Esophagus muscularis mucosa (tissue), 4 donors: ENCODE results near the gene TRAPPC12. TPM values are rescaled to one million over a fixed set of nuclear protein-coding genes. Genes with fewer than 3 reads are reported as not detected.
"Not testable (repeated sequence)": the region's sequence is repeated elsewhere in the genome, so short reads cannot be mapped to it uniquely, and the experiment has no call there.

Experiments
- DNase-seq: peaks from one replicate; pipeline ENCODE4 v3.0.0-alpha.2; 2017; ENCODE audit errors: extremely low spot score
- H3K27ac ChIP-seq, 4 donors: fragments of 200-600 bp; sonication (generic); replicated peaks in 1 of 4; 1 replicate in 3 of 4; 2 replicates in 1 of 4; pipeline ENCODE4 v1.5.1; 2016 to 2019; ENCODE audit warnings: mild to moderate bottlenecking in 1 of 4
- H3K27me3 ChIP-seq, 4 donors: fragments of 200-600 bp; sonication (generic); one replicate each; pipeline versions ENCODE4 v1.5.1 to v1.6.0; 2016 to 2019
- H3K36me3 ChIP-seq, 4 donors: fragments of 200-600 bp; sonication (generic); one replicate each; pipeline ENCODE4 v1.5.1; 2016 to 2019
- H3K4me1 ChIP-seq, 4 donors: fragments of 200-600 bp; sonication (generic); one replicate each; pipeline ENCODE4 v1.5.1; 2016 to 2019
- H3K4me3 ChIP-seq, 4 donors: fragments of 200-600 bp; sonication (generic); 1 replicate in 2 of 4; 2 replicates in 2 of 4; pipeline ENCODE4 v1.5.1; 2016 to 2019; ENCODE audit warnings: mild to moderate bottlenecking in 4 of 4, moderate library complexity in 1 of 4
- H3K9me3 ChIP-seq, 4 donors: fragments of 200-600 bp; sonication (generic); 1 replicate in 3 of 4; 2 replicates in 1 of 4; pipeline ENCODE4 v1.5.1; 2016 to 2019
- CTCF ChIP-seq, 3 experiments: fragments of 200-600 bp in 2 of 3; fragments of 450-650 bp in 1 of 3; sonication (generic) in 2 of 3; IDR thresholded peaks; one replicate each; pipeline ENCODE4 v1.5.1; 2017 to 2019; ENCODE audit warnings: antibody characterized with exemption in 3 of 3, mild to moderate bottlenecking in 2 of 3, moderate library complexity in 1 of 3
- EP300 ChIP-seq: sonication (generic); formaldehyde crosslinking; IDR thresholded peaks from one replicate; pipeline ENCODE4 v1.6.1; 2017; ENCODE audit warnings: antibody characterized with exemption
- POLR2A ChIP-seq: fragments of 450-650 bp; IDR thresholded peaks from one replicate; pipeline ENCODE4 v1.6.1; 2017; ENCODE audit warnings: antibody characterized with exemption, moderate library complexity, mild to moderate bottlenecking, low read depth
- POLR2AphosphoS5 ChIP-seq, 2 donors: sonication (generic); formaldehyde crosslinking; IDR thresholded peaks; one replicate each; pipeline ENCODE4 v1.6.1; 2017; ENCODE audit warnings: antibody characterized with exemption in 2 of 2
- WGBS: methylation state at CpG from one replicate; pipeline ENCODE4 v1.1.5; 2018; 5-methylcytosine and 5-hydroxymethylcytosine counted together
- intact Hi-C: fragments of 100-400 bp; cut with DNase I; formaldehyde crosslinking; loops from one replicate; pipeline ENCODE4 v1.15.1; 2023
- total RNA-seq, 4 donors: library from RNA; depleted of rRNA; stranded (reverse); fragments of >200 nt; gene quantifications; one replicate each; pipeline versions ENCODE4 v1.1.0 to v1.2.1, GENCODE V29; 2016

TRAPPC12 gene
- total RNA-seq, 4 donors from 2014 or later = 65.6 to 89.3 (median 72.6) TPM

GRCh38 chr2:3356799-3357198, 22.7 kb upstream of the TRAPPC12 start:
- Histone ChIP-seq H3K27me3 (no peaks in the 10 kb centered on the region), H3K4me1 (peaks cover 0 to 11% (median 0%) of the 10 kb centered on the region in 4 donors), H3K9me3 (no peaks in the 10 kb centered on the region), H3K36me3 (peaks cover 0 to 26% (median 7%) of the 10 kb centered on the region in 4 donors), H3K27ac (no peak overlapping the region), H3K4me3 (no peak overlapping the region)
- TF ChIP-seq CTCF (IDR thresholded peaks at IDR 0.05) (no peak), EP300 (no peak), POLR2A (no peak), POLR2AphosphoS5 (IDR thresholded peaks at IDR 0.05) (no peak)
- intact Hi-C loops = no loop called here
- WGBS = 90% methylated on average over 2 of the region's 2 CpGs
- DNase-seq = no peak

GRCh38 chr2:3357446-3357845, 22.0 kb upstream of the TRAPPC12 start:
- H3K27ac ChIP-seq, H3K9me3 ChIP-seq, H3K27me3 ChIP-seq, intact Hi-C loops, DNase-seq, H3K4me3 ChIP-seq: not testable (repeated sequence)
- Histone ChIP-seq H3K36me3 (peaks cover 0 to 21% (median 5%) of the 10 kb centered on the region in 4 donors), H3K4me1 (peaks cover 0 to 11% (median 0%) of the 10 kb centered on the region in 4 donors)
- 85% methylated on average over 2 of the region's 2 CpGs for WGBS

- Histone ChIP-seq H3K4me1 (peaks cover 0 to 11% (median 0%) of the 10 kb centered on the region in 4 donors), H3K4me3 (no peak overlapping the region), H3K27ac (no peak overlapping the region), H3K27me3 (no peaks in the 10 kb centered on the region), H3K36me3 (peaks cover 0 to 17% (median 3%) of the 10 kb centered on the region in 4 donors), H3K9me3 (no peaks in the 10 kb centered on the region)
- intact Hi-C loops = no loop called here
- 95% methylated on average over 8 of the region's 8 CpGs for WGBS
- DNase-seq = no peak
- TF ChIP-seq CTCF (IDR thresholded peaks at IDR 0.05) = no peak
- TF ChIP-seq POLR2AphosphoS5 (IDR thresholded peaks at IDR 0.05) = no peak
- TF ChIP-seq EP300 = no peak
- no peak for TF ChIP-seq POLR2A
These were observed 21.6 kb upstream of the TRAPPC12 start for GRCh38 chr2:3357926-3358325.

DNA sequence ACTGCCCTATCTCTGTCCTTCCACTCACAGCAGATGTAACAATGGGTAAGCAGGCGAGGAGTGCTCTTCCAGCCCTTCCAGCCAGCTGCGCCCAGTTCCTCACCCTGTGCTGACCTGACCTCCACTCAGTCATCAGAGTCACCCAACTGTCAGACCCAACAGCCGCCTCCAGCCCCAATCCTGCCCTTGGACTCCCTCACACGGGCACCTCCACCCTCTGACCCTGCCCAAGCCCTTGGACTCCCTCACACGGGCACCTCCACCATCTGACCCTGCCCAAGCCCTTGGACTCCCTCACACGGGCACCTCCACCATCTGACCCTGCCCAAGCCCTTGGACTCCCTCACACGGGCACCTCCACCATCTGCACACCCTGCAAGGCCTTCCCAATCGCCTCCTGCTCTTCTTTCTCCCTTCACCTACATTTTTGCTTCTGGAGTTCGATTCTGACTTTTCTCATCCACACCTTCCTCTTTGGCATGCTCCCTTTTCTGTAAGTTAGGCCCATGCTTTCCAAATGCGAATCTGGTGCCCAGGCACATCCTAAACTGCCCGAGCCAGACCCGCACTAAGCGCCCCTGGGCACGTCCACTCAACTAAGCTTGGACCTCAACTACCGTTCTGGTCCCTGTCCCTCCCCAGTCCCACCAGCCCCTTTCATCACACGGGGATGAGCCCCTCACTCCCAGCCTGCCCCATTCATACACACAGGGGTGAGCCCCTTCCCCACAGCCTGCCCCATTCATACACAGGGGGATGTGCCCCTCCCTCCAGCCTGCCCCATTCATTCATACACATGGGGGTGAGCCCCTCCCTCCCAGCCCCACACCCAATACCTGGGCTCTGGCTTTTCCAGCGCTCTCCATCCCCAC, 17.7 kb upstream of the TRAPPC12 start:
- WGBS = 88% methylated on average over 17 of the region's 17 CpGs
- Histone ChIP-seq H3K4me3 (no peak overlapping the region), H3K36me3 (no peaks in the 10 kb centered on the region), H3K27ac (no peak overlapping the region), H3K4me1 (peaks cover 0 to 6% (median 0%) of the 10 kb centered on the region in 4 donors), H3K9me3 (no peaks in the 10 kb centered on the region), H3K27me3 (no peaks in the 10 kb centered on the region)
- intact Hi-C loops = no loop called here
- TF ChIP-seq POLR2AphosphoS5 (IDR thresholded peaks at IDR 0.05) = no peak
- TF ChIP-seq CTCF (IDR thresholded peaks at IDR 0.05) = no peak
- TF ChIP-seq POLR2A = no peak
- no peak for TF ChIP-seq EP300
- DNase-seq = no peak

DNA sequence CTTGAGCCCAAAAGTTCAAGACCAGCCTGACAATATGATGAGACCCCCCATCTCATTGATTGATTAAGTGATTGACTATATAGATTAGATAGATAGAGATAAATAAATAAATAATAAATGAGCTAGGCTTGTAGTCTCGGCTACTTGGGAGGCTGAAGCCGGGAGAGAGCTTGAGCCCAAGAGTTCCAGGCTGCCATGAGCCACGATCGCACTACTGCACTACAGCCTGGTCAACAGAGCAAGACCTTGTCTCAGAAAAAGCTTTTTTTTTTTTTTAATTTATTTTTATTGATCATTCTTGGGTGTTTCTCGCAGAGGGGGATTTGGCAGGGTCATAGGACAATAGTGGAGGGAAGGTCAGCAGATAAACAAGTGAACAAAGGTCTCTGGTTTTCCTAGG, 14.3 kb upstream of the TRAPPC12 start:
- H3K4me3 ChIP-seq = no peak overlapping the region
- no peak for DNase-seq
- no peaks in the 10 kb centered on the region for H3K4me1 ChIP-seq
- TF ChIP-seq CTCF (IDR thresholded peaks at IDR 0.05) (no peak), EP300 (no peak), POLR2AphosphoS5 (IDR thresholded peaks at IDR 0.05) (no peak), POLR2A (no peak)
- H3K9me3 ChIP-seq = no peaks in the 10 kb centered on the region
- H3K27ac ChIP-seq = no peak overlapping the region
- WGBS = 90% methylated on average over 5 of the region's 5 CpGs
- no peaks in the 10 kb centered on the region for H3K36me3 ChIP-seq
- H3K27me3 ChIP-seq = no peaks in the 10 kb centered on the region
- intact Hi-C loops = no loop called here
